ENCODE measurements around the gene SGCD.

GRCh38 chr5:156505101-156505500, 178.1 kb downstream of the SGCD start:
- TF ChIP-seq, protein P1, sequence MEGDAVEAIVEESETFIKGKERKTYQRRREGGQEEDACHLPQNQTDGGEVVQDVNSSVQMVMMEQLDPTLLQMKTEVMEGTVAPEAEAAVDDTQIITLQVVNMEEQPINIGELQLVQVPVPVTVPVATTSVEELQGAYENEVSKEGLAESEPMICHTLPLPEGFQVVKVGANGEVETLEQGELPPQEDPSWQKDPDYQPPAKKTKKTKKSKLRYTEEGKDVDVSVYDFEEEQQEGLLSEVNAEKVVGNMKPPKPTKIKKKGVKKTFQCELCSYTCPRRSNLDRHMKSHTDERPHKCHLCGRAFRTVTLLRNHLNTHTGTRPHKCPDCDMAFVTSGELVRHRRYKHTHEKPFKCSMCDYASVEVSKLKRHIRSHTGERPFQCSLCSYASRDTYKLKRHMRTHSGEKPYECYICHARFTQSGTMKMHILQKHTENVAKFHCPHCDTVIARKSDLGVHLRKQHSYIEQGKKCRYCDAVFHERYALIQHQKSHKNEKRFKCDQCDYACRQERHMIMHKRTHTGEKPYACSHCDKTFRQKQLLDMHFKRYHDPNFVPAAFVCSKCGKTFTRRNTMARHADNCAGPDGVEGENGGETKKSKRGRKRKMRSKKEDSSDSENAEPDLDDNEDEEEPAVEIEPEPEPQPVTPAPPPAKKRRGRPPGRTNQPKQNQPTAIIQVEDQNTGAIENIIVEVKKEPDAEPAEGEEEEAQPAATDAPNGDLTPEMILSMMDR (IDR thresholded peaks at IDR 0.05) = no peak
- no peak for TF ChIP-seq POLR2A (IDR thresholded peaks at IDR 0.05)

Data from heart left ventricle (tissue), 13 donors.